ENCODE data around the gene EPN1.

The EPN1 gene

DNA sequence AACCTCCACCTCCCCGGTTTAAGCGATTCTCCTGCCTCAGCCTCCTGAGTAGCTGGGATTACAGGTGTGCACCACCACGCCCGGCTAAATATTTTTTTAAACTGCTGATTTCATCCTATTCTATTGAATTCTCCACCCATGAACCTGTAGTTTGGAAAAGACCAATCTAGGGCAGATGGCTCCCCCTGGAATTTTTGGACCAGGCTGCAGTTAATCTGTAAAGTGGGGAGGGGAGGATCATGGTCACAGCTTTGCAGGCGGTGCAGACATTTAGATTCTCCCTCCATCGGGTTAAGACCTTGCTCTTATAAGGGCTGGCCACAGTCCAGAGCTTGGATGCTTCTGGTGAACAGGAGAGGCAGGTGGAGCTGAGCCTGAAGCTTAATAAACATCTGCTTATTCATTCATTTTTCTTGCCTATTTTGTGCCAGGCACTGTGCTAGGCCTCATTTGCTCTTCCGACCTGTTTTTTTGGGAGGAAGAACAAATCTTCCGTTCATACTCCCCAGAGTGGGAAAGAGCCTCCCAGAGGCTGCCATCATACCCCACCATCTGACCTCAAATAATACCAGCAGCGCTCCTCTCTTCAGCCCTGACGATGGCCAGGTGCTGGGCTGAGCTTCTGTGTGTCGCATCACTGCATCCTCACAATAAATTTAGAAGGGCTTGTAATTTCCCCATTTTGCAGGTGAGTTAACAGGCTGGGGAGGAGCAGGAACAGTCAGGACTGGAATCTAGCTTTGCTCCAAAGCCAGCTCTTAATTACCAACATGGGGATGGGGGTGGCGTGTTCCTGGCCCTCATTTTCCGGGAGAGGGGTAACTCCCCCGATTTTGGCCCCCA lies 27.9 kb upstream of the EPN1 start:
- DNase-seq (ENCODE audit: low read depth), result no peak

DNA sequence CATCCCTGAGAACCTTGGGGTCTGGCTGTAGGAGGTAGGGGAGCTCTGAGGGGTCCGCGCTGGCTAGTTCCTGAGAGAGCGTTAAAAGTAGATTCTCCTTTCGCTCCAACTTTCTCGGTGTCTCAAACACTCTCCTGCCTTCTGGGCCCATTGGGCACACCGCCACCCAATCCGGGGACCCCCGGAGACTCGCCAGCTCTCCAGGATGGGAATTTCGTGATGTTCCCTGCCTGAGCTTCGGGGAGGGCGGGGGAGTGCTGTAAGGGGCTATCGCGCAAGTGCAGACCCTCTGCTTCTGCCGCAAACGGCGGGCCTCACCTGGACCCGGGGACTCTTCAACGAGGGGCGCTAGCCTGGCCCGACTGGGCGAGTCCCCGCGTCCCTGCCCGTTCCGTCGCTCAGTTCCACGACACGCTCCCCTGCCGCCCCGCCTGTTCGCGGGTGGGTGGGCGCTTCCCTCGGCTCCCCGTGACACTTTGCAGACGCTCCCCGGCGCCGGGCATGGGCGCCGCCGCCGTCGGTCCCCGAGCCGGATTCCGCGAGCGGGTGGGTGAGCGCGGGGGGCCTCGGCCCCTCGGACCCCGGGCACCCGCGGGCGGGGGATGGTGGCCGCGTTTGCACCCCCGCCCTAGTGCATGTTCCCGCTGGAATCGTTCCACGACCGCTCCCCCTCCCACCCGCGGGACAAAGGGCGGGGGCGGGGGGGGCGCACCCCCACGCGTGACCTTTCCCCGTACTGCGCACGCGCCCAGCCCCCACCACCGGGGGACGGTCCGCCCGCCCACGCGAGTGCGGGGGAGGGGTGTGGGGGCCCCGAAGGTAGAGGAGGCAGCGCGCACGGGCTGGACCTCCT lies 27.1 kb upstream of the EPN1 start, which contains the start of gene CCDC106:
CCDC106 (plus strand) TSS at position 481 of the 853 bp plus-strand sequence. CDS start 835 bp downstream, outside the sequence.
- peak; percentile 38 for DNase-seq (ENCODE audit: low read depth)

DNA sequence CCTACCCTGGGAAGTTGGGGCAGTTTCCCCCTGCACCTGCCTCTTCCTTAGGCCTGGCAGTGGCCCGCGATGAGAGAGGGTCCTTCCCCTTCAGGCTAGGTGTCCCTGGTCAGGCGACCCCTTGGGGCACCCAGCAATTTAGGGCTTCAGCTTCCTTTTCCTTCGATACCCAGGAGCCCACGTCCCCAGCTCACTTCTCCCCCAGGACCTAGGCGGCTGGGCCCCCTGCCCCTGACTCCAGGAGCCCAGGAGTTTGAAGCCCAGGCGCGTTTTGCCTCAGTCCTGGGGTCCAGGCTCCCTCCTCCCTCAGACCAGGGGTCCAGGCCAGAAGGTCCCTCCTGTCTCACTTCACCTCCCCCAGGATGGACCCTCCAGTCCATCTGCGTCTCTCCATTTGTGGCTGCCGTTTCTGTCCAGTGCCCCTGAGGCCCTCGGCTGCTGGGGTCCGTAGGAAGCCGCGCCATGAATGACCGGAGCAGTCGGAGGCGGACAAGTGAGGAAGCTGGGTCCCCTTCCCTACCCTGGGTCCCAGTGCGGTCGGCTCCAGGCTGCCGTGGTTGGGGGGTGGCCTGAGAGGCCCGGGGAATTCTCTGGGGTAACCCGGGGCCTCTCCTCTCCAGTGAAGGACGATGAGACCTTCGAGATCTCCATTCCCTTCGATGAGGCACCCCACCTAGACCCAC lies 26.3 kb upstream of the EPN1 start:
- DNase-seq (ENCODE audit: low read depth), result no peak

DNA sequence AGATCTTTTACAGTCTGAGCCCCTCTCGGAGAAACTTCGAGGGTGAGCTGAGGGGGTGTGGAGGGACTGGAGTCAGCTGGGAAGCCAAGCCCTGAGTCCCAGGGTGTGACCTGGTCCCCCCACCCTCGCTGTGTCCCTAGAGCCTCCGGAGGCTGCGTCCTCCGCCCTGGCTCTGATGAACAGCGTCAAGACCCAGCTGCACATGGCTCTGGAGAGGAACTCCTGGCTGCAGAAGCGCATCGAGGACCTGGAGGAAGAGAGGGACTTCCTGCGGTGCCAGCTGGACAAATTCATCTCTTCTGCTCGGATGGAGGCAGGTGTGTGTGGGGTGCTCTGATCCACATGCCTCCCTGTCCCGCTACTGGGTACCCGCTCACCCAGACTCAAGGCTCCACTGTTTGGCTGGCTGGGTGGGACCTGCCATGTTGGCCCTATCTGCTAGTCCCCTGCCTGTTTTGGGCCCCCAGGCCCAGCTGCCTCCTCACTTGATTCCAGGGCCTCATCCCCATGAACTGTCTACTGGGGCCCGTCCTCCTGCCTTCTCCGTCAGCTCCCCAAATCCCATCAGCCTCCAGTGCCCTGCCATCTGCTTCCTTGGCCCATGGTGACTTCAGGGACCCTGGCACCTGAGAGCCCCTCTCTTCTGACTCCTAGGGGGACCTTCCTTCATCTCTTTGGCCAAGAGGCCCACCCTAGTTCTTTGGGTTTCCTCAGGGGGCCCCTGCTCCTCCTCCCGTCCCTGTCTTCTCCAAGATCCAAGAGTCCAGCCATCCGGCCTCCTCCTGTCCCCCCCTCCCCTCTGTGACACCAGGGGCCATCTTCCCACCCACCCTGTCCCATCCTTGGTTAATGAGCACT lies 25.5 kb upstream of the EPN1 start:
- DNase-seq (ENCODE audit: low read depth), result no peak

DNA sequence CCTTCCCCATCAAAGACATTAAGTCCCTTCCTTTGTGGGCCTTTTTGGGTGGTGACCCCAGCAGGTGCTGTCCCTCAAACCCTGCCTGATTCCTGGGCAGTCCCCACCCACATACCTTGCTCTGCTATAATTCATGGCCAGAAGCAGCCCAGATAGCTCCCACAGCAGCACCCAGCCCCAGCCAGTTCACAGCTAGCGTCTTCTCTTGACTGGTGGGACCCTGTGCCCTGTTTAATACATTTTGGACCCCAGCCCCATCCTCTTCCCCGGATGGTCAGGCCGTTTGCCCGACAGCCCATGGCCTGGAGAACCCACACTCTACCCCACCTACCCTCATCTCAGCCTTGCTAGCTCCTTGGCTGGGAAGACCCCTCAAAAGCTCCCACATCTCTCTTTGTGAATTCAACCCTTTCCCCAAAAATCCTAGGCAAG lies 24.9 kb upstream of the EPN1 start:
- no peak for DNase-seq (ENCODE audit: low read depth)

DNA sequence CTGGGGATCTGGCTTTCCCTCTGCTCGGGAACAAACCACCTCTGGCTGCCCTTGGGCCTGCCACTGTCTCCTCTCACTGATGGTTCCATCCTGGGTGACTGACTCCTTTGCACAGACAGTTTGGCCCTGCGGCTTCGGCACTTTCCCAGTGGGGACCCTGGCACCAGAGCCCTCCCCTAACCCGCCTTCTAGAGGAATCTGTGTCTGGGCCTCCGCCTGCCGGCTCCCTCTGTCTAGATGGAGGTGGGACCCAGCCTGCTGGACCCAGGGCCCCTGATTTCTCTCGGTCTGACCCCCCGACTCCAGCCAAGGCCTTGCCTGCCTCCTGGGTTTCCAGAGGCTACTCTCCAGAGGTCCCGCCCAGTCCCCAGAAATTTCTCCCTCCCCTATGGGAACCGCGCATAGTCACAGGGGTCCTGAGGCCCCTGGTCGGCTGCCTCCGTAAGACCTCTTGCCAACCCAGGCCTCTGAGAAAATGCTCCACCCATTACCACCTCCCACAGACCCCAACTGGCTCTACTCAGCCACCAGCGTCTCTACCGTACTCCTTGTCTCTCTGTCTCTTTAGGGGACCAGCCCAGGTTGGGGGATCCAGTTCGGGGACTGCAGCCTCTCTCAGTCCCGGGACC lies 24.3 kb upstream of the EPN1 start:
- DNase-seq (ENCODE audit: low read depth), result no peak

DNA sequence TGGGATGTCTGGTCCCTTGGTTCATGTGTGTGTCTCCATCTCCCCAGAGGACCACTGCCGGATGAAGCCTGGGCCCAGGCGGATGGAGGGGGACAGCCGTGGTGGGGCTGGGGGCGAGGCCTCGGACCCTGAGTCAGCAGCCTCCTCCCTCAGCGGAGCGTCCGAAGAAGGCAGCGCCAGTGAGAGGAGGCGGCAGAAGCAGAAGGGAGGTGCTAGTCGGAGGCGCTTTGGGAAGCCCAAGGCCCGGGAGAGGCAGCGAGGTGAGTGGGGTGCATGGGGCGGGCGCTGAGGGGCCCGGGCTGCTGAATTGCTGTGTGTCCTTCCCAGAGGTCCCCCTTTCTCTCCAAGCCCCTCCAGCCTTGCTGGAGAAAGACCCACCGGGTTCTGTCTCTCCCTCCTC lies 23.8 kb upstream of the EPN1 start:
- DNase-seq (ENCODE audit: low read depth), result no peak

DNA sequence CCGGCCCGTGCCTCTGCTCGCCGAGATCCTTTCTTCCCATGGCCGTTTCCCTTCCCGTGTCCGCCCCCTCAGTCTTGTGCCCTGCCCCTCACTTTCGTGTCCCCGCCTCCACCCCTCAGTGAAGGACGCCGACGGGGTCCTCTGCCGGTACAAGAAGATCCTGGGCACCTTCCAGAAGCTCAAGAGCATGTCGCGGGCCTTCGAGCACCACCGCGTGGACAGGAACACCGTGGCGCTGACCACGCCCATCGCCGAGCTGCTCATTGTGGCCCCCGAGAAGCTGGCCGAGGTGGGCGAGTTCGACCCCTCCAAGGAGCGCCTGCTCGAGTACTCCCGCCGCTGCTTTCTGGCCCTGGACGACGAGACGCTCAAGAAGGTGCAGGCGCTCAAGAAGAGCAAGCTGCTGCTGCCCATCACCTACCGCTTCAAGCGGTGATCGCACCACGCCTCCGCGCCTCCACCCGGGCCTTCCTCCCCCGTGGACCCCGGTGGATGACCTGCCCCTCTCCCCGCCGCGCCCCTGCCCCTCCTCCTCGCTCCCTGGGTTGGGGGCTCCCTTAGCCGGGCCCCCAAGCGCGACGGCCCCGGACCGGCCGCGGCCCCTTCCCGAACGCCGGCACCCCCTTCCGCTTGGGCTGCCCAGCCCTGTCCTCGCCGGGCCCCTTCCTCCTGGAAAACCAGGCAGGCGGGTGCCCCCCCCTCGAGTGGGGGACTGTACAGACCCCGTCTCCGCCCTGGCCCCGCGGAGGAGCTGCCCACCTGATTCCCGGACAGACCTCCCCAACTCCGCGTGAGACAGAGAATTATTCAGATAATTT lies 22.5 kb upstream of the EPN1 start:
- no peak for DNase-seq (ENCODE audit: low read depth)

DNA sequence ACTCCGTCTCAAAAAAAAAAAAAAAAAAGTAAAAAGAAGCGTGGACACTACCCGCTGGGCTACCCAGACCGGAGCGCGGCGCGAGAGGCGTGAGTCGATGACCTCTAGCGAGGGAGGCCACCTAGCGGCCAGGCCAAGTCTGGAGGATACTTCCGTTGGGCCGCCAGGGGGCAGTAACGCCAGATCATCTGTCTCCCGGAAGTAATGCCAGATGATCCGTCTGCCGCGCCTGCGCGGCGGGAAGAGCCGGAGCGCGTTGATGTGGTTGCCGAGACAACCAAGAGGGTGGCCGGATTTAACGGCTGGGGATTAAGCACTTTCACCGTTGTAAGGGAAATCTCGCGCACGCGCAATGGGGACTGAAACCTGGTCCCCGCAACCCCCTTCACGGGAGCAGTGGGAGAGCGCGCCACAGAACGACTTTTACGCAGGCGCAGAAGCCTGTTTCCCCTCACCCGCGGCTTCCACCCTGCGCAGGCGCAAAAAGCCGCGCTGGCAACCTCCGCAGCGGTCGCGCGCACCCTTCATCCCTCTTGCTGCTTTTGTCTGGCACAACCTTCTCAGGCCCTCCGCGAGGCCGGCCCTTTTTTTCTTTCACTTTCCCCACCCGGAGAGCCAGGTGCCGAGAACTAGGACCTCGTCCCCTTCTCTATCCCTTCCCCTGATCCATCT lies 21.2 kb upstream of the EPN1 start:
- peak; percentile 99 for DNase-seq (ENCODE audit: low read depth)

DNA sequence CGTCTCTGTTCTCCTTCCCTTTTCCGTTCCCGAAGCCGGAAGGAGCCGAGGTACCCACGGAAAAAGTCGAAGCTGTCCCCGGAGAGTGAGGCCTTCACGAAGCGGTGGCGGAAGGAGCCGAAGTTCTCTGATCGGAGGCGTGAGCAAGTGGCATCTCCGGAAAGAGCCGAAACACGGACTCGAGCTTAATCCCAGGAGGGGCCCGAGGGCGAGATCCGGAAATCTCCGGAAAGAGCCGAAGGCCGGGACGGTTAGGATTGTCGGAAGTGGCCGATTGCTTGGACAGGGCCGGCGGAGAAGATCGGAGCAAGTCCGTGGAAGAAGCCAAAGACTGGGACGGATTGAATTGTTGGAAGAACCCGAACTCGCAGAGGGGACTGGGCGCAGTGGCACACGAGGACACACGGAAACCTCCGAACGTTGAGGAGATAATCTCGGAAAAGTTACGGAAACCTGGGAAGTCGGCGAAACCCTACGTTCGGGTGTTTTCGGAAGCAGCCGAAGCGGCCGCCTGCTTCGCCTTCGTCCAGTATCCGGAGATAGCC lies 20.6 kb upstream of the EPN1 start:
- DNase-seq (ENCODE audit: low read depth), result peak; percentile 94

DNA sequence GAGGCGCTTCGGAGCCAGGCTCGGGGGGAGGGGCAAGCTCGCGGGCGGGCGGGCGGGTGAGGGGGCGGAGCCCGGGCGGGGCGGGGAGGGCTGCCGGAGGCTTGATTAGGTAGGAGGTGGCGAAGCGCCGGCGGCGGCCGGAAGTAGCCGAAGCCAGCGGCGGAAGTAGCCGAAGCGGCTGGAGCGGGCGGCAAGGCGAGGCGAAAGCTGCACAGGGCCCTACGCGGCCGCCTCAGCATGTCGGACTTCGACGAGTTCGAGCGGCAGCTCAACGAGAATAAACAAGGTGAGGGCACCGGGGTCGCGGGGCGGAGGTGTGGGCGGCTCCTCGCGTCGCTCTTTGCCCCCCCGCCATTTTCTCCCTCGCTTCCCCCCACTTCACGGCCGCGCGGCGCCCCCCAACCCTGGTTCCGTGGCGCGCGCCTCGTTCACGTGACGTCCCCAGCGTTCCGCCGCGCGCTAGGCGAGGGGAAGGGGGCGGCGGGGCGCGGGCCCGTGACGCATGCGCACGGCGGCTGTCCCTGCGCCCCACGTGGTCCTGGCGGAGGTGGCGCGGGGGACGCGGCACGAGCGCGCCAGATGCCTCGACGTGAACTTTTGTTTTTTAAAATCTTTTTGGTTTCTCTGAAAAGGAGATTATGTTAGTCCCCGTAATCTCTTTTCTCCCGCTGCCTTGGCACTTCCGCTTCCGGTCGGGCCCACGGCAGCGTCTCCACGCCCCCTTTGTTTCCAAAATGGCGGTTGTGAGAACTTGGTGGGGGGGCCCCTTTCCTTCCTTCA lies 20.0 kb upstream of the EPN1 start, which contains the start of gene U2AF2:
U2AF2 (plus strand) TSS at position 168 of the 780 bp plus-strand sequence; CDS start at position 238, 70 bp downstream.
- DNase-seq (ENCODE audit: low read depth), result peak; percentile 93

DNA sequence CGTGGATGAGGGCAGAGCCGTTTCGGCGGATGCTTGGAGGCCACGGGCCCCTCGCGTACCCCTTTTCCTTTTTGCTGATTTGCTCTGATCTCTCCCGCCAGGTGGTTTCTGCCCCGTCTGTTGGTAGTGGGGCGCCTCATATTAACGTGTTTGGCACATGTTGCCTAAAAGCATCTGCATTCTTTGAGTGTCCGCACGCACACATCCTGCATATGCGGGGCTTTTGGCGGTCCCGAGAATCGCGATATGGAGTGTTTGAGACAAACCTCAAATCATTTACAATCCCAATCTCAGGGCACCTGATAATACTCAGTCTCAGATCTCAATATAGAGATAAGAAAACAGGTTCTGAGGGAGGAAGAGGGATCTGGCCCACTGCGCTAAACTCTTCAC lies 19.4 kb upstream of the EPN1 start:
- no peak for DNase-seq (ENCODE audit: low read depth)

DNA sequence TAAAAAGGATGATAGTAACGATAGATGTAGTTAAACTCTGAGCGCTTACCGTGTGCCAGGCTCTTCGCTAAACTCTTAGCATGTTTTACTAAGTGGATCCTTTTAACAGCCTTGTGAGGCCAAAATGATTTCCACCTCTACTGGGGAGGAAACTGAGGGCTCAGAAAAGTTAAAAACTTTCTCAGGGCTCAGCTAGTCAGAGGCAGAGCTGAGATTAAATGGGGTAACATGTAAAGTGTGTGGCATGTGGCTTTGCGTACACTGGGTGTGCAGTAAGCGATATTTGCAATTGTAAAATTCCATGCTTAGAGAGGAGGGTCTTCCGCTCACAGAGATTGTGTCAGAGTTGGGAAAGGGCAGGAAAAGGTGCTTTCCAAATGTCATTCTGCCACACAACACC lies 18.5 kb upstream of the EPN1 start:
- no peak for DNase-seq (ENCODE audit: low read depth)

DNA sequence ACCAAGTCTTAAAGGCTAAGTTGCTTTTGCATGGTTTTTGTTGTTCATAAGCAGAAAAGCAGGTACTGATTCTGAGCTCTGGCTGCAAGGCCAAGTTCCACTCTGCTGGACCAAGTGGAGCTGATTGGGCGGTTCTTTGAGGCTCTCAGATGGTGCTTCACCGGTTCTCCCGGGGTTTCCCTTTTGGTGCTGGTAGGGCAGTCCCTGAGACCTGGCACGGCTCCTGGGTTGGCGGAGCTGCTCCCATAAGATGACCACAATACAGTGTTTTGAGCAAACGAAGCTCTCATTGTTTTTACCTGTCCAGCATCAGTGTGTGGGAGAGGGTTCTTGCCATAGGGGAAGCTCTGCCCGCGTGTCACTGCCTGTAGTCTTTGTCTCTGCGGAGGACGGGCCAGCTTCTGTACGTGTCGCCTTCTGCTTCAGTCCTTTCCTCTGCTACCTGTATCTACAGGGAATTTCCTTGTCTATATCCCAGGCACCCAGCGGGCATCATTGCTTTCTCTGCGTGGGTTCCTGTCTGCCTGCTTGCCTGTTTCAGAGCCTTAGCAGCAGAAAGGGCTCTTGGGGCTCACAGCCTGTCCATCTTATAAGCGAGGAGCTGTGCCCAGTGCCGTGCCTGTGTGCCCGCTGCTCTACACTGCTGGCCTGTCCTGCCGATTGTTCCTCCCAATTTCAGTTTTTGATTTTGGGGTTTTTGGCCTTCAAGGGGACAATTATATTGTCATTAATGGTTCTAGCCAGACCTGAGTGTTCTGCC lies 17.9 kb upstream of the EPN1 start:
- DNase-seq (ENCODE audit: low read depth), result no peak

DNA sequence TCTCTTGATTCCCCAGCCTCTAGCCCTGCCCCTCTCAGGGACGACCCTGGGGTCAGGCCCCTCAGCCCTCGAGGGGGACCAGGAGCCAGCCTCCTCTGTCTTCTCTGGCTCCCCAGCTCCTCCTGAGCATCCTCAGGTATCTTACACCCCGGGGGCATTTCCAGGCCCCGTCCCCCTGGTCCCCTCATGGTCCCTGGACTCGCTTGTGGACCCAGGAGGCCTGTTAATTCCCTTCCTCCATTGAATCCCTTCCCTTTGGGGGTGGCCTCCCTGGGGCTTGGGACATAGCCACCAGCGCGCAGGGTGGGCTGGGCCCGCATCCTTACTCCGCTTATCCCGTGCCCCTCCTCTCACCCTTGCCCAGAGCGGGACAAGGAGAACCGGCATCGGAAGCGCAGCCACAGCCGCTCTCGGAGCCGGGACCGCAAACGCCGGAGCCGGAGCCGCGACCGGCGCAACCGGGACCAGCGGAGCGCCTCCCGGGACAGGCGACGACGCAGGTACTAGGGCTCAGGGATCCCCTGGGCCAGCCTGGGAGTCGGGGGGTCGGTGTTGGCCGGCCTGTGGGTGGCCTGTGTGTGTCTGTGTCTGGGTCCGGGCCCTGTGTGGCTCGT lies 16.1 kb upstream of the EPN1 start:
- no peak for DNase-seq (ENCODE audit: low read depth)

DNA sequence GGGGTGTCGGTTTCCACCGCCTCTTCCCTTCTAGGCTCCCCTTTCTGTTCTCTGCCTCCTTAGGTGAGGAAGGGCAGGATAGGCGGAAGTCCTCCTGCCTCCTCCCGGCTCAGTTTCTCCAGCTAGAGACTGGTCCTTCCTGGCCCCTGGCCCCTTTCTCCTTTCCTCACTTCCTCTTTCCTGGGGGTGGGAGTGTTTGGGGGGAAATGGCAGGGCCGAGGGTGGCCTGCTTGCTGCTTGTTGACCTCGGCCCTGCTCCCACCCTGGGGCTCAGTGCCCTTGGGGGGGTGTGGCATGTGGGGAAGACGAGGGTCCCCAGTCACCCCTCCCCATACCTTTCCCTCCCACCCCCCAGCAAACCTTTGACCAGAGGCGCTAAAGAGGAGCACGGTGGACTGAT lies 15.2 kb upstream of the EPN1 start:
- no peak for DNase-seq (ENCODE audit: low read depth)

DNA sequence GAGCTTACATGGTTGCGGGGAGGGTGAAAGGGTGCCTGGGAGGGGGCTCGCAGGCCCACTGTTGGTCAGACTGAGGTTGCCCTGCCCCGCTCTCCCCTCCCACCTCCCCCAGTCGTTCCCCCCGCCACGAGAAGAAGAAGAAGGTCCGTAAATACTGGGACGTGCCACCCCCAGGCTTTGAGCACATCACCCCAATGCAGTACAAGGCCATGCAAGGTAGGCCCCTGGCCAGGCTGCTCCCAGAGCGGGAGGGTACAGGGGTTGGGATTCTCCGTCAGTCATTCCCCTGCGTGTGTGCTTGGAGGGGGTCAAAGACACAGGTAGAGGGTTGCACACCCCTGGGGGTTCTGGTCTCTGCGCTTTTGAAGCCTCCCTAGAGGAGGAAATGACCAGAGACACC lies 14.6 kb upstream of the EPN1 start:
- DNase-seq (ENCODE audit: low read depth), result no peak
